PC-9 (cell line): ENCODE measurements around the gene OR7G3. TPM values are rescaled to one million over a fixed set of nuclear protein-coding genes. Genes with fewer than 3 reads are reported as not detected.
A peak's percentile ranks its signal among the peaks of the same experiment; 100 is the strongest.

Experiments
- BruUV-seq: library from RNA; stranded (reverse); fragments of 400-500 nt; replicated peaks from 2 replicates; lab custom pipeline; 2021; lab: Mats Ljungman, UMichigan
- CTCF ChIA-PET: fragments of 300-600 bp; sonication (Branson Sonifier 250); formaldehyde crosslinking; loops from one replicate; lab custom pipeline; 2022; ENCODE audit warnings: antibody characterized with exemption; lab: Charles Lee
- POLR2A ChIA-PET: fragments of 300-600 bp; sonication (Branson Sonifier 250); formaldehyde crosslinking; loops from one replicate; lab custom pipeline; 2022; ENCODE audit warnings: antibody characterized with exemption; ENCODE audit not compliant: unreplicated experiment; lab: Charles Lee
- DNase-seq, 2 experiments: peaks; one replicate each; pipeline versions ENCODE4 v3.0.0 to v3.0.0-alpha.2; 2015 to 2022; ENCODE audit warnings: mixed read lengths in 1 of 2
- H2AFZ ChIP-seq: fragments of 200-600 bp; sonication (generic); 2 replicates; pipeline ENCODE4 v1.8.1; 2017; ENCODE audit warnings: antibody characterized with exemption
- H3F3A ChIP-seq: fragments of 200-600 bp; sonication (generic); 2 replicates; pipeline ENCODE4 v1.8.1; 2017; ENCODE audit warnings: antibody characterized with exemption, mild to moderate bottlenecking, low read depth; ENCODE audit not compliant: insufficient read depth
- H3K27ac ChIP-seq: fragments of 200-600 bp; sonication (generic); 2 replicates; pipeline ENCODE4 v1.6.1; 2016; ENCODE audit warnings: mixed run types
- H3K27me3 ChIP-seq: fragments of 200-600 bp; sonication (generic); 2 replicates; pipeline ENCODE4 v1.6.1; 2016; ENCODE audit warnings: low read depth, mixed run types; ENCODE audit not compliant: insufficient read depth
- H3K36me3 ChIP-seq: fragments of 200-600 bp; sonication (generic); 2 replicates; pipeline ENCODE4 v1.6.1; 2016; ENCODE audit warnings: low read depth, mixed run types
- H3K4me1 ChIP-seq: fragments of 200-600 bp; sonication (generic); replicated peaks from 2 replicates; pipeline ENCODE4 v1.6.1; 2016; ENCODE audit warnings: mixed run types; ENCODE audit not compliant: insufficient read depth
- H3K4me2 ChIP-seq: fragments of 200-600 bp; sonication (generic); 2 replicates; pipeline ENCODE4 v1.6.1; 2017; ENCODE audit warnings: mixed run types
- H3K4me3 ChIP-seq: fragments of 200-600 bp; sonication (generic); 2 replicates; pipeline ENCODE4 v1.6.1; 2016; ENCODE audit warnings: mixed run types
- H3K79me2 ChIP-seq: fragments of 200-600 bp; sonication (generic); 2 replicates; pipeline ENCODE4 v1.6.1; 2017; ENCODE audit warnings: low read depth, mixed run types
- H3K9me2 ChIP-seq: fragments of 200-600 bp; sonication (generic); 2 replicates; pipeline ENCODE4 v1.8.1; 2017; ENCODE audit warnings: mild to moderate bottlenecking; ENCODE audit not compliant: insufficient read depth
- H3K9me3 ChIP-seq: fragments of 200-600 bp; sonication (generic); 2 replicates; pipeline ENCODE4 v1.8.1; 2016; ENCODE audit warnings: low read depth; ENCODE audit not compliant: insufficient read depth
- H4K20me1 ChIP-seq: fragments of 200-600 bp; sonication (generic); 2 replicates; pipeline ENCODE4 v1.8.1; 2017; ENCODE audit not compliant: insufficient read depth
- CTCF ChIP-seq: fragments of 200-600 bp; sonication (generic); conservative IDR thresholded peaks from 2 replicates; pipeline ENCODE4 v1.6.1; 2017; ENCODE audit warnings: mixed run types, antibody characterized with exemption, mild to moderate bottlenecking, moderate library complexity
- EZH2 ChIP-seq: fragments of 200-600 bp; sonication (generic); IDR thresholded peaks from 2 replicates; pipeline ENCODE4 v1.8.0; 2017; ENCODE audit warnings: antibody characterized with exemption, low read depth
- intact Hi-C: fragments of 100-400 bp; cut with micrococcal nuclease; formaldehyde crosslinking; loops from one replicate; pipeline ENCODE4 v1.10.0; 2022; ENCODE audit not compliant: unreplicated experiment
- total RNA-seq: library from RNA; stranded (reverse); gene quantifications from 2 replicates; pipeline ENCODE4 v1.2.3, GENCODE V29; 2021

OR7G3 gene
- total RNA-seq, 1 experiment from 2014 or later, result not detected

- Histone ChIP-seq H3K27ac (no peak within 1 kb of the TSS), H2AFZ (no peak within 1 kb of the TSS), H4K20me1 (no peaks in the 10 kb centered on the region), H3K9me2 (no peaks in the 10 kb centered on the region), H3K4me3 (no peak within 1 kb of the TSS), H3K27me3 (no peaks in the 10 kb centered on the region; the same call in 1 of the 2 replicates), H3K4me1 (no peaks in the 10 kb centered on the region), H3F3A (no peaks in the 10 kb centered on the region), H3K36me3 (no peaks in the 10 kb centered on the region), H3K4me2 (no peak within 1 kb of the TSS), H3K79me2 (no peaks in the 10 kb centered on the region), H3K9me3 (no peaks in the 10 kb centered on the region)
- DNase-seq, result no peak
- POLR2A ChIA-PET, result no interaction called here
- intact Hi-C loops, result no loop called here
- CTCF ChIA-PET, result no interaction called here
- no peak for TF ChIP-seq CTCF
- no peak for TF ChIP-seq EZH2
- BruUV-seq, result no TSS peak
These were observed 11.4 kb downstream of the OR7G3 start, which contains the start of gene OR7G1 for GRCh38 chr19:9115307-9115813. Gene OR7G1, minus strand, starts transcription at chr19:9115763. Its CDS starts 0 bp downstream, at chr19:9115763.

- Histone ChIP-seq H3K9me2 (no peaks in the 10 kb centered on the region), H3K4me3 (no peak overlapping the region), H2AFZ (no peak overlapping the region), H3K4me2 (no peak overlapping the region), H3K36me3 (no peaks in the 10 kb centered on the region), H3K4me1 (no peaks in the 10 kb centered on the region), H3K27ac (no peak overlapping the region), H3K79me2 (no peaks in the 10 kb centered on the region), H3F3A (peaks cover 5% of the 10 kb centered on the region; the same call in 1 of the 2 replicates), H3K9me3 (no peaks in the 10 kb centered on the region), H3K27me3 (no peaks in the 10 kb centered on the region; the same call in 1 of the 2 replicates), H4K20me1 (no peaks in the 10 kb centered on the region)
- CTCF ChIA-PET, result no interaction called here
- no peak for DNase-seq
- intact Hi-C loops, result no loop called here
- no TSS peak for BruUV-seq
- POLR2A ChIA-PET, result no interaction called here
- no peak for TF ChIP-seq CTCF
- TF ChIP-seq EZH2, result no peak
These were observed 16.8 kb downstream of the OR7G3 start for GRCh38 chr19:9109959-9110358.

- H3K9me3 ChIP-seq, result no peaks in the 10 kb centered on the region
- H3K27me3 ChIP-seq, result peaks cover 8% of the 10 kb centered on the region; the same call in 1 of the 2 replicates
- H3K79me2 ChIP-seq, result no peaks in the 10 kb centered on the region
- H4K20me1 ChIP-seq, result no peaks in the 10 kb centered on the region
- ChIA-PET CTCF (no interaction called here), POLR2A (interaction anchor here (0.8 kb wide), 1 partner anchor 527 kb away, joined by 3 read pairs; no protein-coding TSS in a partner anchor)
- no peaks in the 10 kb centered on the region for H3K9me2 ChIP-seq
- no TSS peak for BruUV-seq
- H3K4me1 ChIP-seq, result no peaks in the 10 kb centered on the region
- H2AFZ ChIP-seq, result no peak within 1 kb of the TSS
- H3K27ac ChIP-seq, result no peak within 1 kb of the TSS
- DNase-seq, result no peak
- H3K4me3 ChIP-seq, result no peak within 1 kb of the TSS
- TF ChIP-seq CTCF (no peak), EZH2 (no peak)
- H3K36me3 ChIP-seq, result no peaks in the 10 kb centered on the region
- intact Hi-C loops, result no loop called here
- H3K4me2 ChIP-seq, result 0 out of 2 replicates have a peak within 1 kb of the TSS, but pooled peaks have one; percentile 9
- H3F3A ChIP-seq, result peaks cover 5% of the 10 kb centered on the region; the same call in 1 of the 2 replicates
These were observed 19.4 kb downstream of the OR7G3 start, which contains the start of gene OR7G2 for GRCh38 chr19:9107375-9107774. Gene OR7G2, minus strand, starts transcription at chr19:9107475. Its CDS starts 4,232 bp downstream, at chr19:9103243.
